RPMI8226 (cell line): ENCODE data around the gene ST6GALNAC5.

Source experiments
- DNase-seq: peaks from one replicate; pipeline ENCODE4 v3.0.0-alpha.2; 2015

The ST6GALNAC5 gene

GRCh38 chr1:77015748-77016341 is 148.6 kb downstream of the ST6GALNAC5 start:
- DNase-seq, result no peak

GRCh38 chr1:77016386-77016985 is 149.2 kb downstream of the ST6GALNAC5 start:
- no peak for DNase-seq

DNA sequence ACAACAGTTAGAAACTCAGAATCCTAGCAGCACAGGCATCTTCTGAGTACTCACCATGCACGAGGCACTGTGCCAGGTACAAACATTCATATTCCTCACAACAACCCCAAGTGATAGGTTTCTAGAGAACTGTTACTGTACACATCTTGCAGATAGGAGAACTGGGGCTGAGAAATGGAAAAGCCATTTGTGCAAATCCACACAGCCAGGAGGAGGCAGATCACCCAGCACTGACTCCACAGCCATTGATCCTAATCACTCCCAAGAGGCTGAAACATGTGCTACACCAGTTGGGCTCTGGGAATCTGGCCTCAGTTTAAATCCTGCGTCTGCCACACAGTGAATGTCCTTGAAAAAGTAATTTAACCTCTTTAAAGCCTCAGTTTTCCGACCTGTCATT is 151.0 kb downstream of the ST6GALNAC5 start:
- DNase-seq, result no peak

DNA sequence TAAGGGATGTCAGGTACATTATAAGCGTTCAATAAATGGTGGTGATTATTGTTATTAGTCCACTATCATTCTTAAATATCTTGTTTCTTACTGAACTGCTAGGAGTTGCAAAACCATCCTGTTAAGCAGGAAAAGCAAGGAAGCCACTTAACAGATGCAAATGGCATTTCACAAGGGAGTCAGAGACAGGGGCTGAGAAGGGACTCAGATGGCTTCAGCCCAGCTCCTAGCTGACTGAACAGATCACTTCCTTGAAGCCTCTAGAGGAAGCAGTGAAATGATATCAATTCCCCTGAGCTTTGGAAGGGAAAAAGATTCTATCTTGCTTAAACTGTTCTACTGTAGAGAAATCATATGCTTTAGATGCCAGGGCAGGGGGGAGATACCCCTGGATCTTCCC is 151.5 kb downstream of the ST6GALNAC5 start:
- DNase-seq, result no peak

GRCh38 chr1:77021732-77022131 is 154.5 kb downstream of the ST6GALNAC5 start:
- DNase-seq, result no peak

- no peak for DNase-seq
These were observed 157.2 kb downstream of the ST6GALNAC5 start for GRCh38 chr1:77024500-77024899.

DNA sequence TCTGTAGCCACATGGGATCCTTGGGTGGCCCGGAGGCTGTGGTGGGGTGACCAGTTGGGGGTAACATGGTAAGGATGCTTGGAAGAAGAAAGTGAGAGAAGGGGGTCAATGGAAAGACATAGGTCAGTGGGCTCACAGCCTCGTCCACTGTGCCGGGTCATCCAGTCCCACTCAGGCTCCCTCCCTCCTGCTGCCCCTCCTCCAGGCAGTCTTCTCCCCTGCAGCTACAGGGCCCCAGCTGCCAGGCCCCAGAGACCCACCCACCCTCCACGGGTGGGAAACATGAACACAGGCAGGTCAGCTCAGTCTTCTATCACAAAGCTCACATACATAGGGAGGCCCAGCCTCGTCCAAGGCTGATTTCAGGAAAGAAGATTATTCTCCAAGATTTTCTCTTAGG is 158.3 kb downstream of the ST6GALNAC5 start:
- no peak for DNase-seq

DNA sequence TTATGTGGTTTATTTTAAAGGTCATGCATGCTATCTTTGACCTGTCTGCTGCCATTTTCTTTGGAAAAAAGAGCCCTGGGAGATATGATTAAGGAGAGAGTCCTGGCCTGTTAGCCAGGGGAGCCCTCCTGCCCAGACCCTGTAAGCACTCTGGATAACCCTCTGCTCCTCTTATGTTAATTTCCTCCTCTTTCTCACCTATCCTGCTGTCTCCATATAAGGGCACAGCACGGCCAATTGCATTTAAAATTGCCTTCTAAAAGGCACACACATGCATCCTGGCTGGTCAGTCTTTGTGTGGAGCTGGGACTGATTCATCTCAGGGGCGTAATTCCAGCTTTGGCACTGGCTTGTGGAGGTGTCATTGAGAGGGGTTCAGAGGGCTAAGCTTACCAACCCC is 158.9 kb downstream of the ST6GALNAC5 start:
- no peak for DNase-seq

- no peak for DNase-seq
These were observed 159.4 kb downstream of the ST6GALNAC5 start for GRCh38 chr1:77026640-77027039.

- no peak for DNase-seq
These were observed 160.6 kb downstream of the ST6GALNAC5 start for GRCh38 chr1:77027847-77028246.

DNA sequence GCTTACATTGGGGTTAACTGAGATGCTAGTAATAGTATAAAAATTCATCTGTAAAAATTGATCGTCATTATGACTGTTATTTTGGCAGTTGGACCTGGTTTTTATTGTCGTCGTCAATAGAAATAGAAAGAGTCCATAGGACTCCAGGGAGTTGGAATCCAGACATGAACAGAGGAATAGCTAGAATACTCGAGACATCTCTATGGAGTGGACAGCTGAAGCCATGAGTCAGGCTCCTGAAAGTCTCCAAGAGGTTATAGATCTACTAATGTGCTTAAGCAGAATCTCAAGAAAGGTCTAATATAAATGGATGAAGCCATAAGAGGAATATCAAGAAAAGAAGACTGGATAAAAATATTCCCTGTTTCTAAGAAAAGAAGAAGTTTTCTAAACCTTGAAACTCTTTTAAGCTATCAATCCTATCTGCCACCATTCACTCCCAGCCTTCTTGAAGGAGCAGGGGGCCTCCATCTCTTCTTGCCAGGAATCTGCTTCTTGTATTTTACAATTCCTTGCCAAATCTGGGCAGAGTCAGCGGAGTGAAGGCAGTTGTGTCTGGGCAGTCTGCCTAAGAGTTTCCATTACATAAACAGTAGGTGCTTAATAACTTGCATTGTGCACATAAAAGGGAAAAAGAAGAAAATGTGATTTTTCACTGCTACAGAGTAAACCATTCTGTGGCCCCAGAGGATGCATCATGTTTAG is 163.3 kb downstream of the ST6GALNAC5 start:
- no peak for DNase-seq

GRCh38 chr1:77031106-77031662 is 163.9 kb downstream of the ST6GALNAC5 start:
- no peak for DNase-seq

- DNase-seq, result peak; percentile 48
These were observed 169.3 kb downstream of the ST6GALNAC5 start for GRCh38 chr1:77036560-77036959.

- DNase-seq, result no peak
These were observed 169.8 kb downstream of the ST6GALNAC5 start for GRCh38 chr1:77037038-77037437.

DNA sequence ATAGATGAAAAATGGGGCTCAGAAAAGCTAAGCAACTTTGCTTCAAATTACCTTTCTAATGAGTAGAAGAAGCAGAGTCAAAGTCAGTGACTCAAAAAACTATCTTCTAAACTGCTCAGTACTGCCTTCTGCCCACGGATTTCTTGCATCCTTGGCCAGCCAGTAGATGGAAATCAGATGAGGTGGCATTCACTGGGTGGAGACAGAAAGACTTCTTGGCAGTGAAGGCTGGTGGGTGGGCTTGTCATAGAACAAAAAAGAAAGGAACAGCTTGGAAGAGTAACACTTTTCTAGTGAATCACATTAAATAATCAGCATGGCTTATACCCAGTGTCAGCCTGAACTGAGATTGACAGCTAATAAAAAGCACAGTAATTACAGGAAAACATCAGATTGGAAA is 170.7 kb downstream of the ST6GALNAC5 start:
- no peak for DNase-seq

GRCh38 chr1:77039111-77039510 is 171.8 kb downstream of the ST6GALNAC5 start:
- no peak for DNase-seq

DNA sequence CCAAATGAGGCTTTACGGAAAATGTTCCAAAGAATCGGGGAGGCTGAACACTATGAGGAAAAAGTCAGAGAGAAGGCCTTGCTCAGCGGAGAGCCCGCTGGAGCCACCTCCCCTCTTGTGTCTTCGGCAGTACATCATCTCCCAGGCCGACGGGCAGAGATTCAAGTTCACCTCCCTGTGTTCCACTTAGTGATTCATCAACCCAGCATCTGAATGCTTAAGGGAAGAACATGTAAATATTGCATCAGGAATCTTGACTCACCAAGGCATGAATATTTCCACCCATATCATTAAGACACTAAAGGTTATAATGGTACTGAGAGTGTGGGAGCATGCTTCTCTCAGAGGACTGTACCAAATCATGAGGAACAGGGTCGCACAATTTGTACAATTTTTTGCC is 172.5 kb downstream of the ST6GALNAC5 start:
- no peak for DNase-seq

- peak; percentile 29 for DNase-seq
These were observed 173.5 kb downstream of the ST6GALNAC5 start for GRCh38 chr1:77040826-77041225.

DNA sequence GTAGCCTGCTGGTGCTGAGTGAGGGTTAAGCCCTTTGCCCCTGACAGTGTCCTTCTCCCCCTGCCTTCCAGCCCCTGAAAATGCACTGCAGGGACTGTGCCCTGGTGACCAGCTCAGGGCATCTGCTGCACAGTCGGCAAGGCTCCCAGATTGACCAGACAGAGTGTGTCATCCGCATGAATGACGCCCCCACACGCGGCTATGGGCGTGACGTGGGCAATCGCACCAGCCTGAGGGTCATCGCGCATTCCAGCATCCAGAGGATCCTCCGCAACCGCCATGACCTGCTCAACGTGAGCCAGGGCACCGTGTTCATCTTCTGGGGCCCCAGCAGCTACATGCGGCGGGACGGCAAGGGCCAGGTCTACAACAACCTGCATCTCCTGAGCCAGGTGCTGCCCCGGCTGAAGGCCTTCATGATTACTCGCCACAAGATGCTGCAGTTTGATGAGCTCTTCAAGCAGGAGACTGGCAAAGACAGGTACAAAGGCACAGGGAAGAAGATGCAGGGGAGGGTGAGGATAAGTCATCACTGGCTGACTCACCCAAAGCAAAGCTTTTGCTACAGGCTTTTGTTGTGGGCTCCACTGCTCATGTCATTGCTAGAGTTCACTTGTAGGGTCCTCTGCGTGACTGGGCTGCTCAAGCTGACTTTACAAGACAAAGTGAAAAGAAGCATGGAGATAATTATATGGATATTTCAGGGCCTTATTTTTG is 177.0 kb downstream of the ST6GALNAC5 start:
- DNase-seq, result no peak

DNA sequence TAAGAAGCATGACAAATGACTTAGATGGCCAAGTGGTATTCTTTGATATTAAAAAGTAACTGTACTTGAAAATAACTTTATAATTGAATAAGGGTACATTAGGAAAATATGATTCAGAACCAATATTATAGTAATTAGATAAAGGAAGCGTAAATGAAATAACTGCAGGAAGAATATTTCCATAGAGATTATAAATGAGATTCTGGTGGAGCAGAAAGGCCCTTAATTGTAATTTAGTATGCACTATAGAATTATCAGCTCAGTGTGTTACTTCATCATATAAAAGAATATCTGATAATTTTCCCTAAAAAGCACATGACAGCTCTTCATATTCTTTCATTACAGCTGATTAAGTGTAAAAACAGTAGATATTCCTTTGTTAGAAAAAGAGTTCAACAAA is 180.3 kb downstream of the ST6GALNAC5 start:
- no peak for DNase-seq

DNA sequence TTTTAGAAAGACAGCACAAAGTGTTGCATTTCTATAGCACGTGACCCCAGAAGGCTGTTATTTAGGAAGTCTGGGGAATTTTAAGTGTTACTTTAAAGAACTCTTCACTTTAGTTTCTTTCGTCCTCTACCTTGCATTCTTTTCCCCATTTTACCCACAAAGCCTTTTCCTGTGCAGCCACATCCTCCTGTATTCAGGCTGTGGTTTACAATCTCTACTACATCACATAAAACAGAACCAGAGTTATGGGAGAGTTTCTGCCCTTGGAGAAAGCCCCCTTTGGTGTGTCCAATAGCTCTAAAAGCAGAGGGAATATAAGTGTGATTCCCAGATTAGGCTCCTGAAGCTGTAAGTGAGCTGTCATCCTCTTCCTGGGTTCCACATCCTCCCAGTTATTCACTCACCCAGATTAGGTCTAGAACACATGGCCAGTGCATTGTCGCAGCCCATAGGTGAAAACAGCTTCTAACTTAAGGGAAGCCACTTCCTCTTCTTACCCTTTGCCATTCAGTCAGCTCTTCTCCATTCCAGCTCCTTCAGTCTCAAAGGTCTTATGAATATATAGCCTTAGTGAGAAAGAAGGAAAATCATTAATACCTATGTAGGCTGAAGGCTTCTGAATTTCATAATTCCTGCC is 180.8 kb downstream of the ST6GALNAC5 start:
- DNase-seq, result no peak

DNA sequence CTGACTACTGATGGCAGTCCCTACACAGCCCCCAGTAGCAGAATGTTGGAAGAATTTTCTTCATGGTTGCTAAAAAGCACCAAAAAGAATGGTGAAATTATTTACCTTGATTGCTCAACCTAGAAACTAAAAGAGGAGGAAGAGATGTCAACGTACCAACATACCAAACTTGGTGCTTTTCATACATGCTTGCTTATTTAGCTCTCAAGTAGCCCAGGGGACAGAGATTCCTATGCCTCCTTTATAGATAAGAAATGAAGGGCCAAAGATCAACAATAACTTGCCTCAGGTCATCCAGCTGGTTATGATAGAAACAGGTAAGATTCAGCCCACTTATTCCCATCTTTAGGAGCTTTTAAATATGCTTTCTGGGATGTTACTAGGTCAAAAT is 181.3 kb downstream of the ST6GALNAC5 start:
- DNase-seq, result no peak

DNA sequence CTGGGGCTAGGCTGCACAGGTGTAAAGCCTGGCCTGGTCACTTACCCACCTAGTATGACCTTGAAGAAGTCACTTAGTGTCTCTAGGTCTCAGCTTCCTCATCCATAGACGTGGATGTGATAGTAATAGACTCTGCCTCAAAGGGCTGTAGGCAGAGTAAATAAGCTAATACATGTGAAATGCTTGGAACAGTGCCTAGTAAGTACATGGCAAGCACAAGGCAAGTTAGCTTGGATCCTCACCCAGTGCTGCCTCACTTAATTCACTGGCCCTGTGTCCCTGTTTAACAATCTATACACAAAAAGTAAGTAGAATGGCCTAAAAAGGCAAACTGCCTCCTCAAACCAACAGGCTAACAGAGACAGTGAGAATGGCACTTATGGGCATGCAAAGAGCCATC is 184.1 kb downstream of the ST6GALNAC5 start:
- no peak for DNase-seq
